GM18858 (cell line): ENCODE data around the gene XIST.
"Not testable (repeated sequence)": the region's sequence is repeated elsewhere in the genome, so short reads cannot be mapped to it uniquely, and the experiment has no call there.

Experiments
- ATAC-seq: cut with Tn5 transposase; IDR thresholded peaks from one replicate; pipeline ENCODE4 v1.9.1; 2021; ENCODE audit not compliant: unreplicated experiment

Gene XIST

GRCh38 chrX:73817393-73818199 is 34.9 kb downstream of the XIST start:
- ATAC-seq, result no peak

- ATAC-seq, result no peak
Measured at GRCh38 chrX:73812256-73812655, 40.3 kb downstream of the XIST start.

- ATAC-seq, result not testable (repeated sequence)
Measured at GRCh38 chrX:73804109-73804508, 48.4 kb downstream of the XIST start.

GRCh38 chrX:73799888-73800287 is 52.6 kb downstream of the XIST start:
- ATAC-seq, result no peak

- not testable (repeated sequence) for ATAC-seq
Measured at GRCh38 chrX:73792511-73792910, 60.0 kb downstream of the XIST start.

GRCh38 chrX:73785493-73785892 is 67.0 kb downstream of the XIST start:
- no peak for ATAC-seq
